K562 (cell line): ENCODE measurements around the gene PPFIA3. TPM values are rescaled to one million over a fixed set of nuclear protein-coding genes. Genes with fewer than 3 reads are reported as not detected.

Source experiments
- ETS2 ChIP-seq: IDR thresholded peaks from 2 replicates; pipeline ENCODE4 v1.6.1; 2016; ENCODE audit warnings: borderline replicate concordance, missing genetic modification characterization, mild to moderate bottlenecking, moderate library complexity, missing compliant biosample characterization; ENCODE audit not compliant: poor library complexity, severe bottlenecking
- polyA plus RNA-seq, 8 experiments: library from polyadenylated mRNA; depleted of rRNA in 4 of 8; stranded (reverse) in 5 of 8; unstranded in 3 of 8; fragments of >200 nt; fragmentation: Nextera tagmentation in 2 of 8; fragmentation: Illumina TruSeq in 1 of 8; extraction: Ambion mirVana in 2 of 8; extraction: Trizol in 1 of 8; gene quantifications; 2 replicates each; pipeline versions ENCODE4 v1.2.1 to v1.2.3, GENCODE V29; 2011 to 2014; ENCODE audit warnings: inconsistent platforms in 1 of 8, missing spikeins in 1 of 8
- total RNA-seq, 7 experiments: library from RNA; depleted of rRNA in 6 of 7; stranded (reverse); fragments of >200 nt in 6 of 7; fragmentation: Illumina TruSeq in 2 of 7; extraction: Trizol in 2 of 7; gene quantifications; 2 replicates each; pipeline versions ENCODE4 v1.2.1 to v1.2.3, GENCODE V29; 2011 to 2021; ENCODE audit warnings: low replicate concordance in 1 of 7
- TF ChIP-seq, protein P1 (sequence below): sonication (generic); formaldehyde crosslinking; IDR thresholded peaks from 2 replicates; pipeline ENCODE4 v1.8.0; 2023; ENCODE audit warnings: missing genetic modification reagents, mild to moderate bottlenecking, borderline replicate concordance
- TF ChIP-seq, protein P2 (sequence below): fragments of 450-650 bp; IDR thresholded peaks from 2 replicates; pipeline ENCODE4 v1.6.1; 2017; ENCODE audit warnings: antibody characterized with exemption, mild to moderate bottlenecking

PPFIA3 gene
- total and polyA plus RNA-seq, 9 of the 15 experiments (the other 6 are each of a cell fraction or from before 2014, with no cell fraction given), result 0.10 to 53.0 (median 17.6) TPM

DNA sequence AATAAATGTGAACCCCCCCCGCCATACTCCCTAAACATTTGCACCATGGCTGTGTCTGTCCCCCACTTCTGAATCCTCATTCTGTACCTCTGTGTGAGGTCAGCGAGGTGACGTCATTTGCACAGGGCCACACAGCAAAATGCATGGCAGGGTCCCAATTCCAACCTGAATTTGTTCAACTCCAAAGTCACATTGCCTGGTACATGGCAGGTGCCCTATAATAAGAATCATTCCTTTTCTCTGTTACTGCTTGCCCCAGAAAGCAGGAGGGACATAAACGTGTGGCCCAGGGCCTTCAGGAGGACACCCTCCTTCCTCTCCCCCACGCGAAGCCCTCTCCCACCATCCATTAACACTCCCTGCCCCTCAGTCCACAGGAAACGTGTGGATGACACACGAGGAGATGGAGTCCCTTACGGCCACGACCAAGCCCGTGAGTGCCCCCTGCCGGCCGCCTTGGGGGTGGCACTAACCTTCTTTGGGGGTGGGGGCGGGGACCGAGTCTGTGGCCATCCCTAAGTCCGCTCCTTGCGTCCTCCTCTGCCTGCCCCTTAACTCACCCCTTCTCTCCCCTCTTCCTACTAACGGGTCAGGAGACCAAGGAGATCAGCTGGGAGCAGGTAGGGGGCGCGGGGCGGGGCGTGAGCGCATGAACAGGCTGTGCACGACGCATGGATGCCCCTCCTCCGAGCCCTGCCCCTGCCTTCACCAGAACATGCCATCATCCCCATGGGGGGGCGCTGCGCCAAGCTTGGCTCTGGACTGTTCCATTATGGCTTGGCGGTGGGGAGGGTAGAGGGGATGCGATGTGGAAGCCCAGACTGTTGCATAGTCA, 26.4 kb downstream of the PPFIA3 start (continued):
- TF ChIP-seq, protein P1, sequence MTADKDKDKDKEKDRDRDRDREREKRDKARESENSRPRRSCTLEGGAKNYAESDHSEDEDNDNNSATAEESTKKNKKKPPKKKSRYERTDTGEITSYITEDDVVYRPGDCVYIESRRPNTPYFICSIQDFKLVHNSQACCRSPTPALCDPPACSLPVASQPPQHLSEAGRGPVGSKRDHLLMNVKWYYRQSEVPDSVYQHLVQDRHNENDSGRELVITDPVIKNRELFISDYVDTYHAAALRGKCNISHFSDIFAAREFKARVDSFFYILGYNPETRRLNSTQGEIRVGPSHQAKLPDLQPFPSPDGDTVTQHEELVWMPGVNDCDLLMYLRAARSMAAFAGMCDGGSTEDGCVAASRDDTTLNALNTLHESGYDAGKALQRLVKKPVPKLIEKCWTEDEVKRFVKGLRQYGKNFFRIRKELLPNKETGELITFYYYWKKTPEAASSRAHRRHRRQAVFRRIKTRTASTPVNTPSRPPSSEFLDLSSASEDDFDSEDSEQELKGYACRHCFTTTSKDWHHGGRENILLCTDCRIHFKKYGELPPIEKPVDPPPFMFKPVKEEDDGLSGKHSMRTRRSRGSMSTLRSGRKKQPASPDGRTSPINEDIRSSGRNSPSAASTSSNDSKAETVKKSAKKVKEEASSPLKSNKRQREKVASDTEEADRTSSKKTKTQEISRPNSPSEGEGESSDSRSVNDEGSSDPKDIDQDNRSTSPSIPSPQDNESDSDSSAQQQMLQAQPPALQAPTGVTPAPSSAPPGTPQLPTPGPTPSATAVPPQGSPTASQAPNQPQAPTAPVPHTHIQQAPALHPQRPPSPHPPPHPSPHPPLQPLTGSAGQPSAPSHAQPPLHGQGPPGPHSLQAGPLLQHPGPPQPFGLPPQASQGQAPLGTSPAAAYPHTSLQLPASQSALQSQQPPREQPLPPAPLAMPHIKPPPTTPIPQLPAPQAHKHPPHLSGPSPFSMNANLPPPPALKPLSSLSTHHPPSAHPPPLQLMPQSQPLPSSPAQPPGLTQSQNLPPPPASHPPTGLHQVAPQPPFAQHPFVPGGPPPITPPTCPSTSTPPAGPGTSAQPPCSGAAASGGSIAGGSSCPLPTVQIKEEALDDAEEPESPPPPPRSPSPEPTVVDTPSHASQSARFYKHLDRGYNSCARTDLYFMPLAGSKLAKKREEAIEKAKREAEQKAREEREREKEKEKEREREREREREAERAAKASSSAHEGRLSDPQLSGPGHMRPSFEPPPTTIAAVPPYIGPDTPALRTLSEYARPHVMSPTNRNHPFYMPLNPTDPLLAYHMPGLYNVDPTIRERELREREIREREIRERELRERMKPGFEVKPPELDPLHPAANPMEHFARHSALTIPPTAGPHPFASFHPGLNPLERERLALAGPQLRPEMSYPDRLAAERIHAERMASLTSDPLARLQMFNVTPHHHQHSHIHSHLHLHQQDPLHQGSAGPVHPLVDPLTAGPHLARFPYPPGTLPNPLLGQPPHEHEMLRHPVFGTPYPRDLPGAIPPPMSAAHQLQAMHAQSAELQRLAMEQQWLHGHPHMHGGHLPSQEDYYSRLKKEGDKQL, result no peak
- TF ChIP-seq, protein P2, sequence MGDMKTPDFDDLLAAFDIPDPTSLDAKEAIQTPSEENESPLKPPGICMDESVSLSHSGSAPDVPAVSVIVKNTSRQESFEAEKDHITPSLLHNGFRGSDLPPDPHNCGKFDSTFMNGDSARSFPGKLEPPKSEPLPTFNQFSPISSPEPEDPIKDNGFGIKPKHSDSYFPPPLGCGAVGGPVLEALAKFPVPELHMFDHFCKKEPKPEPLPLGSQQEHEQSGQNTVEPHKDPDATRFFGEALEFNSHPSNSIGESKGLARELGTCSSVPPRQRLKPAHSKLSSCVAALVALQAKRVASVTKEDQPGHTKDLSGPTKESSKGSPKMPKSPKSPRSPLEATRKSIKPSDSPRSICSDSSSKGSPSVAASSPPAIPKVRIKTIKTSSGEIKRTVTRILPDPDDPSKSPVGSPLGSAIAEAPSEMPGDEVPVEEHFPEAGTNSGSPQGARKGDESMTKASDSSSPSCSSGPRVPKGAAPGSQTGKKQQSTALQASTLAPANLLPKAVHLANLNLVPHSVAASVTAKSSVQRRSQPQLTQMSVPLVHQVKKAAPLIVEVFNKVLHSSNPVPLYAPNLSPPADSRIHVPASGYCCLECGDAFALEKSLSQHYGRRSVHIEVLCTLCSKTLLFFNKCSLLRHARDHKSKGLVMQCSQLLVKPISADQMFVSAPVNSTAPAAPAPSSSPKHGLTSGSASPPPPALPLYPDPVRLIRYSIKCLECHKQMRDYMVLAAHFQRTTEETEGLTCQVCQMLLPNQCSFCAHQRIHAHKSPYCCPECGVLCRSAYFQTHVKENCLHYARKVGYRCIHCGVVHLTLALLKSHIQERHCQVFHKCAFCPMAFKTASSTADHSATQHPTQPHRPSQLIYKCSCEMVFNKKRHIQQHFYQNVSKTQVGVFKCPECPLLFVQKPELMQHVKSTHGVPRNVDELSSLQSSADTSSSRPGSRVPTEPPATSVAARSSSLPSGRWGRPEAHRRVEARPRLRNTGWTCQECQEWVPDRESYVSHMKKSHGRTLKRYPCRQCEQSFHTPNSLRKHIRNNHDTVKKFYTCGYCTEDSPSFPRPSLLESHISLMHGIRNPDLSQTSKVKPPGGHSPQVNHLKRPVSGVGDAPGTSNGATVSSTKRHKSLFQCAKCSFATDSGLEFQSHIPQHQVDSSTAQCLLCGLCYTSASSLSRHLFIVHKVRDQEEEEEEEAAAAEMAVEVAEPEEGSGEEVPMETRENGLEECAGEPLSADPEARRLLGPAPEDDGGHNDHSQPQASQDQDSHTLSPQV, result peak; percentile 61; the same call in 1 of the 2 replicates
- TF ChIP-seq ETS2 (tag), result no peak
